A549 (cell line): ENCODE results near the gene RFK. TPM values are rescaled to one million over a fixed set of nuclear protein-coding genes. Genes with fewer than 3 reads are reported as not detected.

Experiments
- ATAC-seq, 2 experiments: fragments of 200-7000 bp in 1 of 2; fragments of >200 bp in 1 of 2; cut with Nextera tagmentation in 1 of 2; cut with Tn5 transposase in 1 of 2; 3 replicates each; pipeline versions ENCODE4 v1.8.0 to v1.9.1; 2018 to 2020; ENCODE audit warnings: mild to moderate bottlenecking in 1 of 2, moderate library complexity in 1 of 2
- CTCF ChIA-PET: fragments of 300-600 bp; sonication (Branson Sonifier 250); formaldehyde crosslinking; extraction: SDS; loops from one replicate; lab custom pipeline; 2021; ENCODE audit warnings: antibody characterized with exemption, inconsistent platforms; lab: Yijun Ruan, JAX
- POLR2A ChIA-PET: fragments of 350-600 bp; formaldehyde crosslinking; extraction: SDS; loops from one replicate; lab custom pipeline; 2021; ENCODE audit warnings: antibody characterized with exemption, inconsistent platforms; lab: Yijun Ruan, JAX
- DNase-seq, 2 experiments: peaks; one replicate each; pipeline versions ENCODE4 v3.0.0 to v3.0.0-alpha.2; 2011 to 2016; ENCODE audit warnings: low read depth in 1 of 2, low spot score in 1 of 2
- FAIRE-seq: peaks from 2 replicates; lab custom pipeline; 2011; peaks lifted over from hg19 to GRCh38; lab: Jason Lieb, UNC
- H3K27ac ChIP-seq, 2 experiments: fragments of >200 bp; sonication (Bioruptor Twin); formaldehyde crosslinking; 3 replicates each; pipeline ENCODE4 v1.5.1; 2016 to 2017
- H3K4me1 ChIP-seq: fragments of >200 bp; sonication (Bioruptor Twin); formaldehyde crosslinking; 3 replicates; pipeline ENCODE4 v1.6.1; 2016
- H3K4me2 ChIP-seq: fragments of >200 bp; sonication (Bioruptor Twin); formaldehyde crosslinking; 3 replicates; pipeline ENCODE4 v1.6.1; 2016
- H3K4me3 ChIP-seq: fragments of >200 bp; sonication (Bioruptor Twin); formaldehyde crosslinking; 3 replicates; pipeline ENCODE4 v1.5.1; 2016
- H3K9me3 ChIP-seq: fragments of >200 bp; sonication (Bioruptor Twin); formaldehyde crosslinking; 3 replicates; pipeline ENCODE4 v1.6.1; 2016
- CBX2 ChIP-seq: fragments of 200-600 bp; sonication (generic); IDR thresholded peaks from 2 replicates; pipeline ENCODE4 v1.6.1; 2016; ENCODE audit warnings: low read depth, mild to moderate bottlenecking, borderline replicate concordance
- CEBPB ChIP-seq, 2 experiments: fragments of >200 bp in 1 of 2; sonication (Bioruptor Twin) in 1 of 2; formaldehyde crosslinking in 1 of 2; IDR thresholded peaks; 2 replicates each; pipeline ENCODE4 v1.6.1; 2012 to 2016
- CHD2 ChIP-seq: fragments of 150-350 bp; IDR thresholded peaks from 2 replicates; pipeline ENCODE4 v1.6.1; 2014; ENCODE audit warnings: low read length; ENCODE audit not compliant: partially characterized antibody
- CHD4 ChIP-seq: fragments of 200-600 bp; sonication (generic); IDR thresholded peaks from 2 replicates; pipeline ENCODE4 v1.6.1; 2016; ENCODE audit warnings: antibody characterized with exemption, mild to moderate bottlenecking, borderline replicate concordance
- CTCF ChIP-seq: fragments of >200 bp; sonication (Bioruptor Twin); formaldehyde crosslinking; IDR thresholded peaks from 3 replicates; pipeline ENCODE4 v1.5.1; 2016
- EHMT2 ChIP-seq: fragments of 200-600 bp; sonication (generic); IDR thresholded peaks from 2 replicates; pipeline ENCODE4 v1.6.1; 2016; ENCODE audit warnings: antibody characterized with exemption, low read depth, mild to moderate bottlenecking, moderate library complexity
- EP300 ChIP-seq, 2 experiments: fragments of >200 bp; sonication (Bioruptor Twin); formaldehyde crosslinking; IDR thresholded peaks; 2 replicates in 1 of 2; 3 replicates in 1 of 2; pipeline ENCODE4 v1.6.1; 2016 to 2017
- ESRRA ChIP-seq: fragments of 150-350 bp; IDR thresholded peaks from 2 replicates; pipeline ENCODE4 v1.6.1; 2014; ENCODE audit warnings: mild to moderate bottlenecking, low read length, borderline replicate concordance
- FOSB ChIP-seq: fragments of 250-450 bp; sonication (Bioruptor Pico); IDR thresholded peaks from 2 replicates; pipeline ENCODE4 v1.5.0; 2020; ENCODE audit warnings: mild to moderate bottlenecking, moderate library complexity
- FOSL2 ChIP-seq, 2 experiments: fragments of 450-650 bp in 1 of 2; fragments of >200 bp in 1 of 2; sonication (Bioruptor Twin) in 1 of 2; formaldehyde crosslinking; IDR thresholded peaks; 2 replicates each; pipeline versions ENCODE4 v1.5.0 to v1.6.1; 2016 to 2020; ENCODE audit warnings: mild to moderate bottlenecking in 1 of 2, moderate library complexity in 1 of 2
- FOXS1 ChIP-seq: fragments of 250-450 bp; sonication (Bioruptor Pico); IDR thresholded peaks from 2 replicates; pipeline ENCODE4 v1.5.0; 2020; ENCODE audit warnings: mild to moderate bottlenecking, moderate library complexity
- GATA3 ChIP-seq: IDR thresholded peaks from 2 replicates; pipeline ENCODE4 v1.6.1; 2012; ENCODE audit warnings: borderline replicate concordance
- HDAC2 ChIP-seq: fragments of 200-600 bp; sonication (generic); IDR thresholded peaks from 2 replicates; pipeline ENCODE4 v1.6.1; 2016
- HEYL ChIP-seq: fragments of 250-450 bp; sonication (Bioruptor Pico); IDR thresholded peaks from 2 replicates; pipeline ENCODE4 v1.8.0; 2021; ENCODE audit warnings: mild to moderate bottlenecking, moderate library complexity
- HOXA7 ChIP-seq: fragments of 250-450 bp; sonication (Bioruptor Pico); IDR thresholded peaks from 2 replicates; pipeline ENCODE4 v1.5.0; 2020; ENCODE audit warnings: mild to moderate bottlenecking, moderate library complexity
- HOXB5 ChIP-seq: fragments of 250-450 bp; sonication (Bioruptor Pico); IDR thresholded peaks from 2 replicates; pipeline ENCODE4 v1.5.0; 2020; ENCODE audit warnings: mild to moderate bottlenecking, moderate library complexity
- JUN ChIP-seq, 2 experiments: fragments of >200 bp; sonication (Bioruptor Twin); formaldehyde crosslinking; IDR thresholded peaks; 2 replicates in 1 of 2; 3 replicates in 1 of 2; pipeline ENCODE4 v1.6.1; 2016 to 2017
- JUNB ChIP-seq: fragments of >200 bp; sonication (Bioruptor Twin); formaldehyde crosslinking; IDR thresholded peaks from 2 replicates; pipeline ENCODE4 v1.6.1; 2016
- KDM1A ChIP-seq: fragments of 200-600 bp; sonication (generic); IDR thresholded peaks from 2 replicates; pipeline ENCODE4 v1.6.1; 2016; ENCODE audit warnings: low read depth, mild to moderate bottlenecking
- MAX ChIP-seq: IDR thresholded peaks from 2 replicates; pipeline ENCODE4 v1.6.1; 2012
- MAZ ChIP-seq: fragments of 150-350 bp; IDR thresholded peaks from 2 replicates; pipeline ENCODE4 v1.6.1; 2014; ENCODE audit warnings: antibody characterized with exemption, low read depth, low read length, borderline replicate concordance
- MYC ChIP-seq: IDR thresholded peaks from 2 replicates; pipeline ENCODE4 v1.6.1; 2012; ENCODE audit warnings: mild to moderate bottlenecking, inconsistent platforms, low read length, improper control_type of control experiment, borderline replicate concordance
- NFE2L2 ChIP-seq: fragments of 150-350 bp; conservative IDR thresholded peaks from 2 replicates; pipeline ENCODE4 v1.6.1; 2014; ENCODE audit warnings: low read length
- PBX3 ChIP-seq: IDR thresholded peaks from 2 replicates; pipeline ENCODE4 v1.6.1; 2012
- POLR2AphosphoS2 ChIP-seq: conservative IDR thresholded peaks from 2 replicates; pipeline ENCODE4 v1.6.1; 2012; ENCODE audit warnings: low read length, improper control_type of control experiment, inconsistent platforms
- RAD21 ChIP-seq, 2 experiments: fragments of >200 bp in 1 of 2; sonication (Bioruptor Twin) in 1 of 2; formaldehyde crosslinking in 1 of 2; IDR thresholded peaks in 1 of 2; conservative IDR thresholded peaks in 1 of 2; 2 replicates in 1 of 2; 3 replicates in 1 of 2; pipeline ENCODE4 v1.6.1; 2012 to 2018; ENCODE audit warnings: inconsistent platforms in 1 of 2
- RFX5 ChIP-seq: fragments of 450-650 bp; IDR thresholded peaks from 2 replicates; pipeline ENCODE4 v1.7.1; 2014; ENCODE audit warnings: antibody characterized with exemption, mild to moderate bottlenecking, moderate library complexity
- SREBF2 ChIP-seq: fragments of 450-650 bp; IDR thresholded peaks from 2 replicates; pipeline ENCODE4 v1.6.1; 2014; ENCODE audit warnings: mild to moderate bottlenecking, moderate library complexity
- ZNF302 ChIP-seq: fragments of 250-450 bp; sonication (Bioruptor Pico); IDR thresholded peaks from 2 replicates; pipeline ENCODE4 v1.9.0; 2021; ENCODE audit warnings: inconsistent platforms, mild to moderate bottlenecking, moderate library complexity
- WGBS: methylation state at CpG from one replicate; pipeline ENCODE4 v1.1.6; 2017; ENCODE audit errors: missing lambda C conversion rate; 5-methylcytosine and 5-hydroxymethylcytosine counted together
- polyA plus RNA-seq, 4 experiments: library from polyadenylated mRNA; depleted of rRNA in 3 of 4; stranded (reverse); fragments of >200 nt; fragmentation: RNase III in 1 of 4; extraction: RNeasy Plus Mini Kit Qiagen cat#74134 plus additional on column Dnase treatment in 1 of 4; gene quantifications; 2 replicates in 3 of 4; 3 replicates in 1 of 4; pipeline ENCODE4 v1.2.3, GENCODE V29; 2011 to 2017
- TF ChIP-seq, protein P1 (sequence below): fragments of >200 bp; sonication (Bioruptor Twin); formaldehyde crosslinking; IDR thresholded peaks from 2 replicates; pipeline ENCODE4 v1.6.1; 2016
- TF ChIP-seq, protein P2 (sequence below): fragments of 250-450 bp; sonication (Bioruptor Pico); IDR thresholded peaks from 2 replicates; pipeline ENCODE4 v1.5.0; 2020; ENCODE audit warnings: low read depth, mild to moderate bottlenecking, moderate library complexity
- TF ChIP-seq, protein P3 (sequence below): fragments of >200 bp; sonication (Bioruptor Twin); formaldehyde crosslinking; IDR thresholded peaks from 3 replicates; pipeline ENCODE4 v1.6.1; 2016

The RFK gene
- polyA plus RNA-seq, 2 of the 4 experiments (the other 2 are of a cell fraction): 50.5 to 184 TPM

DNA sequence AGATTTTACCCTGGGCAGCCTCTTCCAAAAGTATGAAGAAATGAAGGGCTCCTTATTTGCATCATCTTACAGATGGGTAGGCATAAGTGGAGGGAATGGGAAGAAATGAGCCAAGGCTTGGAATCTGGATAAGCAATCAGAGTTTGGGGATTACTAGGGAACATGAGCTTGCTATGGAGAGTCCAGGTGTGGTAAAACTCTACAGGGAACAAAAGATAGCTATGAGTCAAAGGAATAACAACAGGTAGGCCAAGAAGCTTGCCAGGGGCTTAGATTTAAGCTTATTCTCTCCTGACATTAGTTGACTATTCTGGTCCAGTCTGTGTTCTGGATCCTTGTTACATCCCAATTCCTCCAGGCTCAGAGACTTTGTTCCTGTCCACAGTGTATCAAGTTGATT, 16.4 kb downstream of the RFK start (continued):
- TF ChIP-seq POLR2AphosphoS2: no peak
- TF ChIP-seq, protein P1, sequence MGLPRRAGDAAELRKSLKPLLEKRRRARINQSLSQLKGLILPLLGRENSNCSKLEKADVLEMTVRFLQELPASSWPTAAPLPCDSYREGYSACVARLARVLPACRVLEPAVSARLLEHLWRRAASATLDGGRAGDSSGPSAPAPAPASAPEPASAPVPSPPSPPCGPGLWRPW: no peak

- POLR2A ChIA-PET: interaction anchor here (0.6 to 8.6 kb wide), 4 partner anchors 9 to 484 kb away, joined by 3 to 102 read pairs (median 6); partner anchors contain the start of genes PCSK5 and RFK
- peak; percentile 88 to 90 for ATAC-seq
- FAIRE-seq: peak; percentile 76
- Histone ChIP-seq H3K4me2 (peak overlapping the region; percentile 92), H3K27ac (peak overlapping the region; percentile 89 to 95), H3K4me1 (peaks cover 94% of the 10 kb centered on the region), H3K4me3 (peak overlapping the region; percentile 3; the same call in 1 of the 3 replicates), H3K9me3 (no peaks in the 10 kb centered on the region)
- 23% methylated on average over 10 of the region's 10 CpGs for WGBS
- peak; percentile 94 to 99 for DNase-seq
- CTCF ChIA-PET: interaction anchor here (0.7 to 6.8 kb wide), 3 partner anchors 14 to 635 kb away, joined by 3 to 53 read pairs (median 4); partner anchors contain the start of gene RFK
- TF ChIP-seq CTCF (no peak), CHD2 (peak; percentile 33), NFE2L2 (no peak), EP300 (IDR thresholded peaks at IDR 0.05) (peak; percentile 92 to 96), MAX (peak; percentile 86), CBX2 (no peak), CHD4 (no peak), CEBPB (IDR thresholded peaks at IDR 0.05) (peak; percentile 44 to 81; a peak in 1 of 4 replicates), MAZ (no peak), POLR2AphosphoS2 (no peak), FOSL2 (IDR thresholded peaks at IDR 0.05) (0 out of 2 replicates have a peak, but pooled peaks have one; percentile 29), FOSL2 (CRISPR knock-in tag; IDR thresholded peaks at IDR 0.05) (peak; percentile 92), PBX3 (peak; percentile 79), GATA3 (peak; percentile 94), RAD21 (conservative IDR thresholded peaks at IDR 0.05 in 1 of 2, IDR thresholded peaks at IDR 0.05 in 1 of 2) (peak; percentile 6 to 44; a peak in 2 of 5 replicates), HOXB5 (CRISPR knock-in tag) (peak; percentile 55), ZNF302 (CRISPR knock-in tag) (peak; percentile 59; the same call in 1 of the 2 replicates), FOXS1 (CRISPR knock-in tag) (peak; percentile 69), JUN (IDR thresholded peaks at IDR 0.05) (peak; percentile 91 to 92; a peak in 4 of 5 replicates), FOSB (CRISPR knock-in tag) (no peak), MYC (0 out of 2 replicates have a peak, but pooled peaks have one; percentile 34), JUNB (peak; percentile 72; the same call in 1 of the 2 replicates), HOXA7 (CRISPR knock-in tag) (peak; percentile 60; the same call in 1 of the 2 replicates), SREBF2 (no peak), RFX5 (no peak), EHMT2 (no peak), HDAC2 (no peak), ESRRA (no peak), HEYL (CRISPR knock-in tag) (peak; percentile 91), KDM1A (no peak)
- TF ChIP-seq, protein P2, sequence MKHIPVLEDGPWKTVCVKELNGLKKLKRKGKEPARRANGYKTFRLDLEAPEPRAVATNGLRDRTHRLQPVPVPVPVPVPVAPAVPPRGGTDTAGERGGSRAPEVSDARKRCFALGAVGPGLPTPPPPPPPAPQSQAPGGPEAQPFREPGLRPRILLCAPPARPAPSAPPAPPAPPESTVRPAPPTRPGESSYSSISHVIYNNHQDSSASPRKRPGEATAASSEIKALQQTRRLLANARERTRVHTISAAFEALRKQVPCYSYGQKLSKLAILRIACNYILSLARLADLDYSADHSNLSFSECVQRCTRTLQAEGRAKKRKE (CRISPR knock-in tag): peak; percentile 76
- TF ChIP-seq, protein P3, sequence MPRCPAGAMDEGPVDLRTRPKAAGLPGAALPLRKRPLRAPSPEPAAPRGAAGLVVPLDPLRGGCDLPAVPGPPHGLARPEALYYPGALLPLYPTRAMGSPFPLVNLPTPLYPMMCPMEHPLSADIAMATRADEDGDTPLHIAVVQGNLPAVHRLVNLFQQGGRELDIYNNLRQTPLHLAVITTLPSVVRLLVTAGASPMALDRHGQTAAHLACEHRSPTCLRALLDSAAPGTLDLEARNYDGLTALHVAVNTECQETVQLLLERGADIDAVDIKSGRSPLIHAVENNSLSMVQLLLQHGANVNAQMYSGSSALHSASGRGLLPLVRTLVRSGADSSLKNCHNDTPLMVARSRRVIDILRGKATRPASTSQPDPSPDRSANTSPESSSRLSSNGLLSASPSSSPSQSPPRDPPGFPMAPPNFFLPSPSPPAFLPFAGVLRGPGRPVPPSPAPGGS: peak; percentile 78; the same call in 1 of the 3 replicates
- TF ChIP-seq, protein P1: no peak
These were observed 19.3 kb downstream of the RFK start for GRCh38 chr9:76374783-76375559.
